22Rv1 (cell line): ENCODE measurements around the gene CLPSL1.

Source experiments
- ZFX ChIP-seq: fragments of 450-650 bp; IDR thresholded peaks from 2 replicates; pipeline ENCODE4 v1.6.1; 2017; ENCODE audit warnings: antibody characterized with exemption, borderline replicate concordance
- TF ChIP-seq, protein P1 (sequence below): fragments of 450-650 bp; IDR thresholded peaks from 2 replicates; pipeline ENCODE4 v1.5.1; 2017; ENCODE audit warnings: mild to moderate bottlenecking

- TF ChIP-seq, protein P1, sequence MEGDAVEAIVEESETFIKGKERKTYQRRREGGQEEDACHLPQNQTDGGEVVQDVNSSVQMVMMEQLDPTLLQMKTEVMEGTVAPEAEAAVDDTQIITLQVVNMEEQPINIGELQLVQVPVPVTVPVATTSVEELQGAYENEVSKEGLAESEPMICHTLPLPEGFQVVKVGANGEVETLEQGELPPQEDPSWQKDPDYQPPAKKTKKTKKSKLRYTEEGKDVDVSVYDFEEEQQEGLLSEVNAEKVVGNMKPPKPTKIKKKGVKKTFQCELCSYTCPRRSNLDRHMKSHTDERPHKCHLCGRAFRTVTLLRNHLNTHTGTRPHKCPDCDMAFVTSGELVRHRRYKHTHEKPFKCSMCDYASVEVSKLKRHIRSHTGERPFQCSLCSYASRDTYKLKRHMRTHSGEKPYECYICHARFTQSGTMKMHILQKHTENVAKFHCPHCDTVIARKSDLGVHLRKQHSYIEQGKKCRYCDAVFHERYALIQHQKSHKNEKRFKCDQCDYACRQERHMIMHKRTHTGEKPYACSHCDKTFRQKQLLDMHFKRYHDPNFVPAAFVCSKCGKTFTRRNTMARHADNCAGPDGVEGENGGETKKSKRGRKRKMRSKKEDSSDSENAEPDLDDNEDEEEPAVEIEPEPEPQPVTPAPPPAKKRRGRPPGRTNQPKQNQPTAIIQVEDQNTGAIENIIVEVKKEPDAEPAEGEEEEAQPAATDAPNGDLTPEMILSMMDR = peak; percentile 91
- no peak for TF ChIP-seq ZFX
These were observed 44.4 kb upstream of the CLPSL1 start for GRCh38 chr6:35736253-35736894.
